ENCODE measurements around the gene PRELID2. TPM values are rescaled to one million over a fixed set of nuclear protein-coding genes. Genes with fewer than 3 reads are reported as not detected.
A peak's percentile ranks its signal among the peaks of the same experiment; 100 is the strongest.

PRELID2 gene
- total RNA-seq, 1 donor from 2014 or later: 19.9 TPM

GRCh38 chr5:145761254-145761653 lies 73.9 kb downstream of the PRELID2 start:
- H3K9me3 Mint-ChIP-seq: no peaks in the 10 kb centered on the region
- H3K4me1 Mint-ChIP-seq: peaks cover 6% of the 10 kb centered on the region
- H3K27ac Mint-ChIP-seq: no peak overlapping the region
- peaks cover 7% of the 10 kb centered on the region for H3K36me3 Mint-ChIP-seq
- TF ChIP-seq CTCF (IDR thresholded peaks at IDR 0.05; ENCODE audit: unreplicated experiment): no peak
- DNase-seq (ENCODE audit: low spot score in 2 of 2, unreplicated experiment in 2 of 2): no peak
- no peaks in the 10 kb centered on the region for H3K27me3 Mint-ChIP-seq (ENCODE audit: low read depth)
- H3K4me3 Mint-ChIP-seq: no peak overlapping the region

- Mint-ChIP-seq H3K27me3 (ENCODE audit: low read depth) (no peaks in the 10 kb centered on the region), H3K4me1 (peaks cover 6% of the 10 kb centered on the region), H3K9me3 (no peaks in the 10 kb centered on the region), H3K36me3 (peaks cover 3% of the 10 kb centered on the region), H3K4me3 (no peak overlapping the region), H3K27ac (no peak overlapping the region)
- TF ChIP-seq CTCF (IDR thresholded peaks at IDR 0.05; ENCODE audit: unreplicated experiment): no peak
- DNase-seq (ENCODE audit: low spot score in 2 of 2, unreplicated experiment in 2 of 2): no peak
Observed at GRCh38 chr5:145760660-145761059, 74.5 kb downstream of the PRELID2 start.

GRCh38 chr5:145752947-145753346 lies 82.2 kb downstream of the PRELID2 start:
- peak overlapping the region; percentile 26 for H3K27ac Mint-ChIP-seq
- peaks cover 3% of the 10 kb centered on the region for H3K4me1 Mint-ChIP-seq
- no peaks in the 10 kb centered on the region for H3K27me3 Mint-ChIP-seq (ENCODE audit: low read depth)
- no peak for TF ChIP-seq CTCF (IDR thresholded peaks at IDR 0.05; ENCODE audit: unreplicated experiment)
- H3K4me3 Mint-ChIP-seq: no peak overlapping the region
- H3K36me3 Mint-ChIP-seq: peaks cover 9% of the 10 kb centered on the region
- H3K9me3 Mint-ChIP-seq: peaks cover 17% of the 10 kb centered on the region
- DNase-seq (ENCODE audit: low spot score in 2 of 2, unreplicated experiment in 2 of 2): no peak

- H3K27ac Mint-ChIP-seq: peak overlapping the region; percentile 26
- H3K27me3 Mint-ChIP-seq (ENCODE audit: low read depth): no peaks in the 10 kb centered on the region
Observed at GRCh38 chr5:145752534-145752933, 82.6 kb downstream of the PRELID2 start.

GRCh38 chr5:145750199-145750598 lies 84.9 kb downstream of the PRELID2 start:
- H3K4me1 Mint-ChIP-seq: peaks cover 3% of the 10 kb centered on the region
- no peaks in the 10 kb centered on the region for H3K27me3 Mint-ChIP-seq (ENCODE audit: low read depth)
- no peak overlapping the region for H3K27ac Mint-ChIP-seq
- peaks cover 22% of the 10 kb centered on the region for H3K9me3 Mint-ChIP-seq
- TF ChIP-seq CTCF (IDR thresholded peaks at IDR 0.05; ENCODE audit: unreplicated experiment): no peak
- peaks cover 13% of the 10 kb centered on the region for H3K36me3 Mint-ChIP-seq
- no peak for DNase-seq (ENCODE audit: low spot score in 2 of 2, unreplicated experiment in 2 of 2)
- no peak overlapping the region for H3K4me3 Mint-ChIP-seq

More at GRCh38 chr5:145752534-145752933, 82.6 kb downstream of the PRELID2 start:
- Mint-ChIP-seq H3K4me1 (peaks cover 3% of the 10 kb centered on the region), H3K9me3 (peaks cover 21% of the 10 kb centered on the region), H3K36me3 (peaks cover 13% of the 10 kb centered on the region), H3K4me3 (no peak overlapping the region)
- no peak for TF ChIP-seq CTCF (IDR thresholded peaks at IDR 0.05; ENCODE audit: unreplicated experiment)
- no peak for DNase-seq (ENCODE audit: low spot score in 2 of 2, unreplicated experiment in 2 of 2)

Measured in mesothelial cell of epicardium (in vitro differentiated cells).